SW480 (cell line): ENCODE measurements around the gene GPR158.
"Not testable (repeated sequence)": the region's sequence is repeated elsewhere in the genome, so short reads cannot be mapped to it uniquely, and the experiment has no call there.

ENCODE experiments used
- DNase-seq: peaks from one replicate; pipeline ENCODE4 v3.0.0-alpha.2; 2016; ENCODE audit warnings: low spot score

Gene GPR158

DNA sequence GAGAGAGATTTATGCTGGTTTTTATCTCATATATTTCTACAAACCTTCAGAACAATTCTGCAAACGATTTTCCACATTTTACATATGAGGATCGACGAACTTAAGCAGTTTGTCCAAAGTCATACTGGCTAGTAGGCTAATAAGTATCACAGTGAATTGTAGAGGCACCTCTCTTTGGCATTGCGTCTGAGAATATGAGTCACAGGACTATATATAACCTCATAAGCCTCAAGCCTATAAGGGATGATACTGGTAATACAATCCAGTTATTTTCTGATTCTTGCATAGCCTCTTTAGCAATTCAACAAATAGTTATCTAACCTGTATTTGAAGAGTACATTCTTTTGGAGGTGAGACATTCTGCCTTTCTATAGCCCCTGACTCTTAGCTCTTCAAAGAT is 129.8 kb downstream of the GPR158 start:
- no peak for DNase-seq

DNA sequence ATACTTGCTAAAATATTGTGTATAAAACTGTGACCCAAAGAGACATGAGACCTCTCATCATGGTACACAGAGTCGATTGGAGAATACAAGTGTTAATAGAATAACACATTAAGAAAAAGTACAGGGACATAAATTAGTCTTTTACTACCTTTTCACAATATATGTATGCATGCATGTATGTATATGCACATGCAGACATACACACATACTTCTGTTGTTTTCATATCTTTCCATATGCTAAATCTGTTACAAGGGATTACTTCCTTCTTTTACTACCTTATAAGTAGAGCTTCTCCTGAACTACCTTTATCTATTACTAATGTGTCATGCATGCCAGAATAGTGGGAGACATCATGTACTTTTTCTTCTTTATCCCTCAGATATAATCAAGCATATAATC is 131.6 kb downstream of the GPR158 start:
- DNase-seq, result no peak

DNA sequence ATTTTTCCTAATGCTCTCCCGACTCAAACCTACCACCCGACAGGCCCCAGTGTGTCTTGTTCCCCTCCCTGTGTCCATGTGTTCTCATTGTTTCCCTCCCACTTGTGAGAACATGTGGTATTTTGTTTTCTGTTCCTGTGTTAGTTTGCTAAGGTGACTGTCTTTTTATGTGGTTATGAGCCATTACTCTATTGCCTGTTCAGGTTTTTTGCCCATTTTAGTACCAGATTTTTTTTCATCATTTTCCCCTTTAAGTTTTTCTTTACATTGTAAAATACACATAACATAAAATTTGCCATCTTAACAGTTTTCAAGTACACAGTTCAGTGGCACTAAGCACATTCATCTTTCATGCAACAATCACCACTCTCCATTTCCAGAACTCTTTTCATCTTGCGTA is 133.5 kb downstream of the GPR158 start:
- no peak for DNase-seq

DNA sequence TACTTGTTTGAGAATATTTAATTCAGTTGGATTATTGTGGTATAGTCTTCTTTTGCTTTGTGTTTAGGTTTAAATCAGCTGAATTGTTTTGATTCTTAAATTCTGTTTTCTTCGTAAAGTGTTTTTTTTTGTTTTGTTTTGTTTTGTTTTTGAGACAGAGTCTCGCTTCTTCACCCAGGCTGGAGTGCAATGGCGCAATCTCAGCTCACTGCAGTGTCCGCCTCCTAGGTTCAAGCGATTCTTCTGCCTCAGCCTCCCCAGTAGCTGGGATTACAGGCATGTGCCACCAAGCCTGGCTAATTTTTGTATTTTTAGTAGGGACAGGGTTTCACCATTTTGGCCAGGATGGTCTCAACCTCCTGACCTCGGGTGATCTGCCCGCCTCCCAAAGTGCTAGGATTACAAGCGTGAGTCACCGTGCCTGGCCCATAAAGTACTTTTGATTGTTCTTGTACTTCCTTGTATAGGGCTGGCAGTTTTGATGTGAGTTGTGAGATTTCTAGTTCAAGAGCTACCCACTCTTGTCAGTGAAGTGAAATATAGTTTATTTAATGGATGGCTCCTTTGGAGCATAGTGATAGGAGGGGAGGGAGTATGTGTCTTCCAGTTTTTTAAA is 142.9 kb downstream of the GPR158 start:
- not testable (repeated sequence) for DNase-seq

DNA sequence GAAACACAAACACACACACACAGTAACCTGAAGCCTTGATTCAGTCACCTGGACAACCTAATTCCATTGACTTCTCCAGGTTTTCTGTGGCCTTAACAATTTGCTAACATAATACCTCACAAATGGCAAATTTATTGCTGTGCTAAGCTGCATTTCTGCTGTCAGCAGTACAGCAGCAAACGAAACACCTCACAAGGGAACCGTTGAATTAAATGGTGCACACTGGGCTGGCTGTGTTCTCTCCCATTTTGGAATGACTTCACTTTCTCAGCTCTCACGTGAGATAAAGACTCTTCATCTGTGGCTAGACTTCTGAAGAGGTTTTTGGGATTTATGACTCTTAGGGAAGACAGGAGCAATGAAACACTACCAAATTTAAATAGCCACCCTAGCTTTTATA is 152.5 kb downstream of the GPR158 start:
- no peak for DNase-seq

DNA sequence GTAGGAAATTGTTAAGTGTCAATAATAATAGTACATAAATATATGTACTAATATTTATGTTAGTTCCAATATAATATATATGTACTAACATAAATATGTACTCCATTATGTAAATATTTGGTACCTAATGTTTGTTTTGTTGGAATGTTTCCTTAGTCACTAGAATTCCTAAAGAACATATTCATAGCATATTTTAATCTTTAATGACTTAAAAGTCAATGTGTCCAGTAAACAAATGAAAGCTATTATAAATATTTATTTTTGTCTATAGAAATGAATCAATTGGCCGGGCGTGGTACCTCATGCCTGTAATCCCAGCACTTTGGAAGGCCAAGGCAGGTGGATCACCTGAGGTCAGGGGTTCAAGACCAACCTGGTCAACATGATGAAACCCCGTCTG is 153.6 kb downstream of the GPR158 start:
- DNase-seq, result no peak

DNA sequence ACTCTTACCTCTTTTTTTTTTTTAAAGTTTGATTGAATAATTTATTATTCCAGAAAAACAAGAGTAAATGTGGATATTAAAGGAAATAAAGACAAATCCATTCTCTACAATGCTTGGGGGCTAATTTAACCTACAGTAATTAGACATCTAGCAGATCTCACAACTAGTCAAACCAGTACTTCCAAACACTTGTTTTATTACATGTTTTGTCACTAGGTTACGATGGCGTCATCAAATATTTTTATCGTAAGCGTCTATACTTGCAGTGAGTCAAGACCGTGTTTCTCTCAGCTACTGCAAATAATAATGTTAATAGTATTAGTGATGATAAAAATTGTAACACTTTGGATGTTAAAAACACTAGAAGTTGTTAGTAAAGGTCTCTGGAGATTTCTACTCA is 154.8 kb downstream of the GPR158 start:
- not testable (repeated sequence) for DNase-seq

DNA sequence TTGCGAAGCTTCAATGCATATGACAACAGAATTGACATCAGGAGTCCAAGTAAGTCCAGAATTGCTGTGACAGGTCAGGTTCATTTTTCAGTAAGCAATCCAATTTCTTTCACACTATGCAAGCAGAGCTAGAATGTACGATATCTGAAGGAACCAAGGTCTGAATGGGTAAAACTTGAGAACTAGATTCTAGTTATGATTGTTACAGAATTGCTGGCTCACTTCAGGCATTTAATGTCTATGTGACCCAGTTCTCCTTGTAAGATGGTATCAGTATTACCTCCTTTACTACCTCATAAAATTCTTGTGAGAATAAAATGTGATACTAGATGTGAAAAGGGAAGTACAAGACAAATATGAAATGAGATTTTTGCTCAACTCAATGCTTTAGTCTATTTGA is 159.6 kb downstream of the GPR158 start:
- DNase-seq, result no peak

DNA sequence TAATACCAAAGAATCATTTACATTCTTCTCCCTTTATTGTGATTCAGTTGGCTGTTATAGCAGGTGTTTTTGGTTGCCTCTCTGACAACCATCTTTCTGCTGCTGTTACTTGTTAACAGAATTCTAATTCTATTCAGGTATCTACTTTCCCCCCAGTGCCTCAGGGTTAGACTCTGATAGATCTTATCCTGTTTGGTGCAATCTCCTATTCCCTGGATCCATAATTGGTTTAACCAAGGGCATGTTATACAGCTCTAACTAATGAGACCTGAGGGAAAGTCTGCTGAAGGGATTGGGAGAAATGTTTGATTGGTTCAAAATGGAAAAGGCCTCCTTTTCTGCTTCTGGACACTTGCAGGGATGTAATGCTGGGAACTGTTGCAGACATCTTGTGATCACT is 161.5 kb downstream of the GPR158 start:
- no peak for DNase-seq

DNA sequence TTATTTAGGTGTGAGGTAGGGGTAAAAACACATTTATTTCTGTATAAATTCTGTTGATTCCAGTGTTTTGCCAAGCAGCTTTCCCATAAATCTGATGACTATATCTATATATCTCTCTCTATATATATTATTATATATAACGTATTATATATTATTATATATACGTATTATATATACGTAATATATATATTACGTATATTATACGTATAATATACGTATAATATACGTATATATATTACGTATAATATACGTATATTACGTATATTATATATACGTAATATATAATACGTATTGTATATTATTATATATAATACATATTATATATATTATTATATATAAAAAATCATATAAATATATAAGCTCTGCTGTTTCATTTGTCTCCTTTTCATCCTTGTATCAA is 163.5 kb downstream of the GPR158 start:
- DNase-seq, result no peak

DNA sequence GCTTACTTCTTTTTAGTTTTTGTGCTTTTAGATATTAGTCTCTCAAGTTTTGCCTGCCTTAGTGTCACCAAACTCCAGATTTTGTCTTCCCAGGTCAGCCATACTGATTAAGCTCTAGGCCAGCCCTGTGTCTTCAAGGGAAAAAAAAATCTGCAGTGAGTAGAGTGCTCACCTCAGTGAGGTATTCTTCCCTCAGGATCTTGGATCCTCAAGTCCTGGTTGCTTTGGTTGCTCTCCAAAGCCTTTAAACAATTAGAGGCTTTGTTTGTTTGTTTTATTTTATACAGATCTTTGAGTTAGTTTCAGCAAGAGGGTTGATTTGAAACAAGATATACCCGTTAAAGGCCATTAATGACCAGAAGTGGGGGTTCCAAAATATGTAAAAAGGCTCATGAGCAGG is 165.2 kb downstream of the GPR158 start:
- DNase-seq, result no peak

DNA sequence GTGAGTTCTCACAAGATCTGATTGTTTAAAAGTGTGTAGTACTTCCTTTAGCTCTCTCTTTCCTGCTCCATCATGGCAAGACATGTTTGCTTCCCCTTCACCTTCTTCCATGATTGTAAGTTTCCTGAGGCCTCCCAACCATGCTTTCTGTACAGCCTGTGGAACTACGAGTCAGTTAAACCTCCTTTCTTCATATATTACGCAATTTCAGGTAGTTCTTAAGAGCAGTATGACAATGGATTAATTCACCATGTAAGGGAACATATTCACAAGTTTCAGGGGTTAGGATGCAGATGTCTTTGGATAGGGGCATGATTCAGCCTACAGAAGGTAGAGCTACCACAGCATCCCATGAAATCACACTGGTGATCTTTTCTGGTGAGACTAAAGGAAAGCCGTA is 174.7 kb downstream of the GPR158 start:
- DNase-seq, result no peak

DNA sequence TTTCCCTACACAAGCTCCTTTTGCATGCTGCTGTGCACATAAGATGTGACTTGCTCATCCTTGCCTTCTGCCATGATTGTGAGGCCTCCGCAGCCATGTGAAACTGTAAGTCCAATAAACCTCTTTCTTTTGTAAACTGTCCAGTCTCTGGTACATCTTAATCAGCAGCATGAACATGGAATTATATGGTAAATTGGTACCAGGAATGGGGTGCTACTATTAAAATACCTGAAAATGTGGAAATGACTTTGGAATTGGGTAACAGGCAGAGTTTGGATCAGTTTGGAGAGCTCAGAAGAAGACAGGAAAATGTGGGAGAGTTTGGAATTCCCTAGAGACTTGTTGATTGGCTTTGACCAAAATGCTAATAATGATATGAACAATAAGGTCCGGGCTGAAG is 181.8 kb downstream of the GPR158 start:
- DNase-seq, result no peak

DNA sequence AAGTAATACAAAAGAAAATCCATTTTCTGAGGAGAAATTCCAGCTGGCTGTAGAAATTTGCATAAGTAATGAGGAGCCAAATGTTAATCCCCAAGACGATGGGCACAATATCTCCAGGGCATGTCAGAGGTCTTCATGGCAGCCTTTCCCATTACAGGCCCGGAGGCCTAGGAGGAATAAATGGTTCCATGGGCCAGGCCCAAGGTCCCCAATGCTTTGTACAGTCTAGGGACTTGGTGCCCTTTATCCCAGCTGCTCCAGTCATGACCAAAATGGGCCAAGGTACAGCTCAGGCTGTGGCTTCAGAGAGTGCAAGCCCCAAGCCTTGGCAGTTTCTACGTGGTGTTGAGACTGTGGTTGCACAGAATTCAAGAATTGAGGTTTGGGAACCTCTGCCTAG is 182.5 kb downstream of the GPR158 start:
- no peak for DNase-seq

DNA sequence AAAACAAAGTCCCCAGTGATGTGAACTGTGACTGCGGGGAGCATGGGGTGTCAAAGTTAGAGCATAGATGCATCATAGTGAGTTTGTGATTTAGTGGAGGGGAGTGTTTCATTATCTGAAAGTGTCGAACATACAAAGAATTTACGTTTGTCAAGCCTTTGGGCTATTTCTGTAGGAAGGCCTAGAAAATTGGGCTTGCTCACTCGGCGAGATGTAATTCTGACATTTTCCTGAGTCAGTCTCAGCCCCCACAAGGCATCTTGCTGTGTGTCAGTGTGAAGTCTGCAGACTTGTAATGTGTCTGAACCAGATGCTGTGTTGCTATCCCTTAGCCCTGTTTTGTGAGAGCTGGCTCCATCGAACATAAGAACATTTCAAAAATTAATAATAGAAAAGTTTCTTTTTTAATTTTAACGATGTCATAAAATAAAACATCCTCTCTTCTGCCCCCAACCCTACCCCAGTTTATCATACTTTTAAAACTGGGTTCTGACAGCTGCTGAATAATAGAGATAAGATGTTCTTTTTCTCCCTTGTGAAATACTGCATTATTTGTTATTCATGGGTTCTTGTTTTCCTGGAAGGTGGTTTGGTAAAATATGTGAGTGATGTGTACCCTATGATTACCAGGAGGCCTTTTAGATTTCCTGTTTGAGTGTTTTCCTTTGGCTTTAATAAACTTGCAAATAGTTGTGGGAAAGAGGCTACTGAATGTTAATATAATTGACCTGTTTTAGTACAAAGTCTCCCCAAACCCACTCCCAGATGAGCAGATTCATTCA is 207.4 kb downstream of the GPR158 start:
- no peak for DNase-seq

DNA sequence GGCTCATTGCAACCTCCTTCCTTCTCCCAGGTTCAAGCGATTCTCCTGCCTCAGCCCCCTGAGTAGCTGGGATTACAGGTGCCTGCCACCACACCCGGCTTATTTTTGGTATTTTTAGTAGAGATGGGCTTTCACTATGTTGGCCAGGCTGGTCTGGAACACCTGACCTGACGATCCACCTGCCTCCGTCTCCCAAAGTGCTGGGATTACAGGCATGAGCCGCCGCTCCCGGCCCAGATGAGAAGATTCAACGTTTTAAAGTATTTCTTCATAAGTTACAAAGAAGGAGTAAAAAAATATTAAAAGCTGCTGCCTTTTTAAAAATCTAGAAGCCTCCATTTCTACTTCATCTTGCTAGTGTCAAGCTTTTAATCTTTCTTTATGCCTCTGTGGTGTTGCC is 208.1 kb downstream of the GPR158 start:
- DNase-seq, result not testable (repeated sequence)

DNA sequence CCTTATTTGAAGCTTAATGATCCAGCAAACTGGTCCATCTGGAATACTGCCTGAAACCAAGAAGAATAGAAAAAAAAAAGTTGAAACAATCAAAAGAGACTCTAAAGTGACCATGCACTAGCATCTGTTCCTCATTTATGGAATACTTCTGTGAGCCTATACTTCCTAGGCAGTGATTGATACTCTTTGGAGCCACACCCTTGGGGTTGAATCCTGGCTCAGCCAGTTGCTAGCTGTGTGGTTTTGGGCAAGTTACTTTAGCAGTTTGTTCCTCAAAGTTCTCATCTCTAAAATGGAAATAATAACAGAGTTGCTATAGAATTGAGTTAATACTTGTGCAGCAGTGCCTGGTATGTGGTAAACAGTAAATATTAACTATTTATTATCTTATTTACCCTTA is 208.9 kb downstream of the GPR158 start:
- DNase-seq, result no peak

DNA sequence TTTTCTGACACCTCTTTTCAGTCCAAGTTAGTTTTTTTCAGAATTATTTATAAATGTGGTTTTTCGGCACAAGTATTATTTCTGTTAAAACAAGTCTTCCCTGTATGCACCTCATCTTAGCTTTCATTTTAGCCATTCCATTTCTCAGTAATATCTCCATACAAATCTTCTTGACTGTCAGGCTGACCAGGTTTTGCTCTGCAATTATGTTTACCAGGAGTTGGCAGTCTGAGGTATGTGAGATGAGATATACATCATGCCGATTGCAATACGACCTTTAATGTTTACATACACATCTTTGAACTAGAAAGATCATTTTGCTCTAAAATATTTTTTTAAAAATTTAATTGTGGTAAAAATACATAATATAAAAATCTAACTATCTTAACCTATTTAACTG is 209.8 kb downstream of the GPR158 start:
- DNase-seq, result no peak

DNA sequence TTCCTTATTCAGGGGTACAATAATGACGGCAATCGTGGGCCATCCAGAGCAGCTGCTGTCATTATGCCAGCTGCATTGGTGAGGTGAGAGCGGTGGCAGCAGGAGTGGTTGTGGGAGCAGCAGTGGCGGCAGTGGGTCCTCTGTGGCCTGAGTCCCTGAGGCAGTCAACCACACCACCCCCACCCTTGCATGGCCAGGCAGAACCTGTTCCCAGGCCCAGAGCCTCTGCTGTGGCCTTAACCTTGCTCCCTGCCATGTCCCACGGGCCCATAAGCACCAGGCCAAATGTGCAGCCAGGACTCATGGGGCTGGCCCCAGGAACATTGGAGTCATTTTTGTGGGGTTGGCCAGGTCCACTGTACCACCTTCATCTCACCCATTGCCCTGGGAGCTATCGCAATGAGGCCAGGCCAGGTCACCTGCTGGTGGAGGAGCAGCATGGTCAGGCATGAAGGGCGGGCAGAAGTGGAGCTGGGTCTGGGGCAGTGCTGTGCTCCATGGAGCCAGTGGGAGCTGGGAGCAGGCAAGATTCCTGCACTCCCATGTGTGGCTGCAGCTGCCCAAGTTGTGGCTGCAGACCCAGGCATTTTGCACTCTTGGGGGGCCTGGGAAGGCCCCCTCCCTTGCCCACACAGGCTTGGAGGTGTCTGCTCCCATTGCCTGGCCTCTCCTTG is 213.5 kb downstream of the GPR158 start:
- no peak for DNase-seq

DNA sequence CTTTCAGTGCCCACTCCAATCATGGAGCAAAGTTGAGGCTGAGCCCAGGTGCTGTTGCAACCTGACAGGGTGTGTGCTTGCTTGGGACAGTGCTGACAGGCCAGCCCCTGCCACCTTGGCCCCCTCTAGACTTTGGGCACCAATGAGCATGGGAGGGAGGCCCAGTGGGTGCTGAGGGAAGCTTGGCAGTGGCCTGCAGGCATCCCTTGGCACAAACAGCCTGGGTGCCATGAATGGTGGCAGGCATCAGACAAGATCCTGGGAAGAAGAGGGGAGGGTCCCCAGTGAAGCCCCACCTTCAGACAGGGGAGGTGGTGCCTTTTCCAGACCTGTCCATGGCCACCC is 214.0 kb downstream of the GPR158 start:
- DNase-seq, result no peak

DNA sequence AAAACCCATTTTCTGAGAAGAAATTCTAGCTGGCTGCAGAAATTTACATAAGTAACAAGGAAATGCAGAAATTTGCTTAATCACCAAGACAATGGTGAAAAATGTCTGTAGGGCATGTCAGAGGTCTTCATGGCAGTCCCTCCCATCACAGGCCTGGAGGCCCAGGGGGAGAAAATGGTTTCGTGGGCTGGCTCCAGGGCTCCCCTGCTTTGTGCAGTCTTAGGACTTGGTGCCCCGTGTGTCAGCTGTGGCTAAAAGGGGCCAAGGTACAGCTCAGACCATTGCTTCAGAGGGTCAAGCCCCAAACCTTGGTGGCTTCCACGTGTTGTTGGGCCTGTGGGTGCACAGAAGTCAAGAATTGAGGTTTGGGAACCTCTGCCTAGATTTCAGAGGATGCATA is 215.9 kb downstream of the GPR158 start:
- DNase-seq, result no peak

DNA sequence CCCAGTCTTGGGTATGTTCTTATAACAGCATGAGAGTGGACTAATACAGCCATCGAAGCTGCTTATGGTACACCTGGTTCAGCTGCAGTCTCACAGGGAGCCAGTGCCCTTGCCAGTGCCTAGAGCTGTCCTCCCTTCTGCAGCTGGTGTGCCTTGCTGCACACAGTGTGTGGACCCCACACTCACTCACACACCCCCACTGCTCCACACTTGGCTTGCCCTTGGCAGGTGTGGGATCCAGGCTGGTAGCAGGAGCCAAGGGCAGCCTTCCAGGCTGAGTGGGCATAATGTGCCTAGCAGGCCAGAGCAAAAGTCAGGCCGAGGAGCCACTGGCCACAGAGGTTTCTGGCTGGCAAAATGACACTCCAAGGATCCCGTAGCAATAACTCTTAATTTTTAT is 217.3 kb downstream of the GPR158 start:
- no peak for DNase-seq

DNA sequence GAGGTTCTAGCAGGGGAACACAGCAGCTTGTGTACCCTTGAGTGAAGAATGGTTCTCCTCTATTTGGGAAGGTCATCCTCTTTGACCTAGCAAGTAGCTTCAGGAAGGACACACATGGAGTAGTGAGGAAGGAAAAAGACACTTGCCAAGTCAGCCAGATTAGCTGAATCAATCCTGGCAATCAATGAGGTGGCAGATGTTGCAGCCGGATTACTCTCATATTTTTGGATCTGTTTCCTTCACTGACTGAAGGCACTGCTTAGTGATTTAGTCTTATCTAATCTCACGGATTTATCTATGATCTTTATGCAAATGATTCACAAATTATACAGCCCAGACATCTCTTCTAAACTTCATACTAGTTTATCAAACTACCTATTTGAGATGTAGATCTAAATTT is 218.8 kb downstream of the GPR158 start:
- no peak for DNase-seq

DNA sequence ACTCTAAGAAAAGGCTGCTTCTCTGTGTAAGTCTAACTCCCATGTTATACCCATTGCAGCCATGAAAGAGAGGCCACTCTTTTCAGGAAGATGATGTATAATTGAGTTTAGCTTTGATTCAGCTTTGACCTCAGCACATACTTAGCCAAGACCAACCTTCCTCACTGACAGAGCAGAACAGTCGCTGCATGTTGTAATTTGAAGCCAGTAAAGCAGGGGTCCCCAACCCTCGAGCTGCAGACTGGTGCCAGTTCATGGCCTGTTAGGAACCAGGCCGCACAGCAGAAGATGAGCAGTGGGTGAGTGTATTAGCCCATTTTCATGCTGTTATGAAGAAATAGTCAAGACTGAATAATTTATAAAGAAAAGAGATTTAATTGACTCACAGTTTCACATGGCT is 223.9 kb downstream of the GPR158 start:
- DNase-seq, result no peak
